HG03045 (cell line): Measurements from ENCODE around the gene RYR3.

Experiments
- ATAC-seq: cut with Tn5 transposase; IDR thresholded peaks from one replicate; pipeline ENCODE4 v1.9.1; 2021; ENCODE audit warnings: mild to moderate bottlenecking, moderate library complexity; ENCODE audit not compliant: unreplicated experiment

The RYR3 gene

GRCh38 chr15:33693166-33693800, 382.5 kb downstream of the RYR3 start:
- ATAC-seq: no peak

GRCh38 chr15:33698126-33698525, 387.4 kb downstream of the RYR3 start:
- no peak for ATAC-seq

- ATAC-seq: no peak
Observed at GRCh38 chr15:33699145-33699544, 388.4 kb downstream of the RYR3 start.

GRCh38 chr15:33699691-33700447, 389.1 kb downstream of the RYR3 start:
- no peak for ATAC-seq

- peak; percentile 62 for ATAC-seq
Observed at GRCh38 chr15:33700695-33701303, 390.0 kb downstream of the RYR3 start.

- no peak for ATAC-seq
Observed at GRCh38 chr15:33701304-33701696, 390.5 kb downstream of the RYR3 start.

- ATAC-seq: no peak
Observed at GRCh38 chr15:33706173-33706572, 395.4 kb downstream of the RYR3 start.

- no peak for ATAC-seq
Observed at GRCh38 chr15:33710748-33711147, 400.0 kb downstream of the RYR3 start.

- ATAC-seq: no peak
Observed at GRCh38 chr15:33716025-33716424, 405.3 kb downstream of the RYR3 start.

- no peak for ATAC-seq
Observed at GRCh38 chr15:33720952-33721351, 410.2 kb downstream of the RYR3 start.

GRCh38 chr15:33722005-33722672, 411.4 kb downstream of the RYR3 start:
- ATAC-seq: peak; percentile 49

GRCh38 chr15:33722673-33723015, 411.9 kb downstream of the RYR3 start:
- ATAC-seq: no peak

GRCh38 chr15:33724321-33725036, 413.7 kb downstream of the RYR3 start:
- ATAC-seq: no peak

GRCh38 chr15:33729653-33730052, 418.9 kb downstream of the RYR3 start:
- no peak for ATAC-seq

GRCh38 chr15:33730815-33731214, 420.0 kb downstream of the RYR3 start:
- no peak for ATAC-seq

- no peak for ATAC-seq
Observed at GRCh38 chr15:33735143-33735542, 424.4 kb downstream of the RYR3 start.

- ATAC-seq: no peak
Observed at GRCh38 chr15:33735637-33736247, 425.0 kb downstream of the RYR3 start.

- no peak for ATAC-seq
Observed at GRCh38 chr15:33737687-33738601, 427.2 kb downstream of the RYR3 start.

- ATAC-seq: no peak
Observed at GRCh38 chr15:33738941-33739664, 428.3 kb downstream of the RYR3 start.
